WTC11 (cell line): ENCODE results near the gene PDE3B. TPM values are rescaled to one million over a fixed set of nuclear protein-coding genes. Genes with fewer than 3 reads are reported as not detected.
A peak's percentile ranks its signal among the peaks of the same experiment; 100 is the strongest.

ENCODE experiments used
- ATAC-seq: fragments of 200-7000 bp; cut with Tn5 transposase; 2 replicates; pipeline ENCODE4 v1.10.0; 2021; ENCODE audit warnings: mild to moderate bottlenecking, moderate library complexity
- CTCF ChIA-PET: fragments of 300-600 bp; sonication (Branson Sonifier 250); formaldehyde crosslinking; loops from one replicate; lab custom pipeline; 2021; ENCODE audit warnings: antibody characterized with exemption; lab: Charles Lee
- POLR2A ChIA-PET: fragments of 350-600 bp; sonication (Branson Sonifier 250); formaldehyde crosslinking; loops from one replicate; lab custom pipeline; 2021; ENCODE audit warnings: antibody characterized with exemption; lab: Charles Lee
- DNase-seq: peaks from one replicate; pipeline ENCODE4 v3.0.0; 2021; ENCODE audit warnings: low spot score
- H3K27ac Mint-ChIP-seq: 2 replicates; pipeline ENCODE4 v1.8.0; 2021; ENCODE audit warnings: mixed read lengths
- H3K27me3 Mint-ChIP-seq: 2 replicates; pipeline ENCODE4 v1.8.0; 2021; ENCODE audit warnings: low read depth, mild to moderate bottlenecking, moderate library complexity, mixed read lengths
- H3K36me3 Mint-ChIP-seq: 2 replicates; pipeline ENCODE4 v1.8.0; 2021; ENCODE audit warnings: mixed read lengths
- H3K4me1 Mint-ChIP-seq: 2 replicates; pipeline ENCODE4 v1.8.0; 2022; ENCODE audit warnings: mixed read lengths
- H3K4me3 Mint-ChIP-seq: 2 replicates; pipeline ENCODE4 v1.8.0; 2021; ENCODE audit warnings: mild to moderate bottlenecking, moderate library complexity, mixed read lengths
- H3K9me3 Mint-ChIP-seq: 2 replicates; pipeline ENCODE4 v1.8.0; 2021; ENCODE audit warnings: mixed read lengths
- AFF4 ChIP-seq: sonication (generic); formaldehyde crosslinking; IDR thresholded peaks from 2 replicates; pipeline ENCODE4 v1.8.1; 2023; ENCODE audit warnings: mild to moderate bottlenecking, missing genetic modification reagents, borderline replicate concordance
- ATF6 ChIP-seq: sonication (generic); formaldehyde crosslinking; IDR thresholded peaks from 2 replicates; pipeline ENCODE4 v1.8.1; 2023; ENCODE audit warnings: mild to moderate bottlenecking, missing genetic modification reagents
- CREM ChIP-seq: sonication (generic); formaldehyde crosslinking; IDR thresholded peaks from 2 replicates; pipeline ENCODE4 v1.8.1; 2022; ENCODE audit warnings: mild to moderate bottlenecking, missing genetic modification reagents, moderate library complexity
- ELF4 ChIP-seq: sonication (generic); formaldehyde crosslinking; IDR thresholded peaks from 2 replicates; pipeline ENCODE4 v1.8.1; 2022; ENCODE audit warnings: low read depth, mild to moderate bottlenecking, moderate library complexity, missing genetic modification reagents
- GRHL2 ChIP-seq: fragments of 250-450 bp; sonication (Bioruptor Pico); IDR thresholded peaks from 2 replicates; pipeline ENCODE4 v1.8.0; 2022; ENCODE audit warnings: mild to moderate bottlenecking, moderate library complexity; ENCODE audit not compliant: insufficient replicate concordance, severe bottlenecking
- HMGA2 ChIP-seq: fragments of 250-450 bp; sonication (Bioruptor Pico); IDR thresholded peaks from 2 replicates; pipeline ENCODE4 v1.4.0; 2021; ENCODE audit warnings: mild to moderate bottlenecking, moderate library complexity
- NR1H2 ChIP-seq: sonication (generic); formaldehyde crosslinking; IDR thresholded peaks from 2 replicates; pipeline ENCODE4 v1.9.0; 2021; ENCODE audit warnings: mild to moderate bottlenecking, moderate library complexity, missing genetic modification reagents
- NR2C2 ChIP-seq: sonication (generic); formaldehyde crosslinking; IDR thresholded peaks from 2 replicates; pipeline ENCODE4 v1.8.0; 2022; ENCODE audit warnings: mild to moderate bottlenecking, missing genetic modification reagents
- PRDM15 ChIP-seq: sonication (generic); formaldehyde crosslinking; IDR thresholded peaks from 2 replicates; pipeline ENCODE4 v1.8.0; 2022; ENCODE audit warnings: missing genetic modification reagents
- TEAD4 ChIP-seq: sonication (generic); formaldehyde crosslinking; IDR thresholded peaks from 2 replicates; pipeline ENCODE4 v1.8.0; 2022; ENCODE audit warnings: mild to moderate bottlenecking, missing genetic modification reagents
- USF1 ChIP-seq: sonication (generic); formaldehyde crosslinking; IDR thresholded peaks from 2 replicates; pipeline ENCODE4 v1.8.0; 2022; ENCODE audit warnings: mild to moderate bottlenecking, missing genetic modification reagents
- ZNF671 ChIP-seq: fragments of 250-450 bp; sonication (Bioruptor Pico); IDR thresholded peaks from 2 replicates; pipeline ENCODE4 v1.8.0; 2021; ENCODE audit warnings: mild to moderate bottlenecking
- total RNA-seq: library from RNA; stranded (reverse); gene quantifications from 3 replicates; pipeline ENCODE4 v1.2.3, GENCODE V29; 2021
- TF ChIP-seq, protein P1 (sequence below): sonication (generic); formaldehyde crosslinking; IDR thresholded peaks from 2 replicates; pipeline ENCODE4 v1.8.0; 2022; ENCODE audit warnings: mild to moderate bottlenecking, missing genetic modification reagents
- TF ChIP-seq, protein P2 (sequence below): fragments of 250-450 bp; sonication (Bioruptor Pico); IDR thresholded peaks from 2 replicates; pipeline ENCODE4 v1.8.0; 2021; ENCODE audit warnings: mild to moderate bottlenecking
- TF ChIP-seq, protein P3 (sequence below): sonication (generic); formaldehyde crosslinking; conservative IDR thresholded peaks from 2 replicates; pipeline ENCODE4 v1.8.1; 2023; ENCODE audit warnings: mild to moderate bottlenecking, low read depth, missing genetic modification reagents, moderate library complexity

The PDE3B gene
- total RNA-seq, 1 experiment from 2014 or later, result 9.6 TPM

DNA sequence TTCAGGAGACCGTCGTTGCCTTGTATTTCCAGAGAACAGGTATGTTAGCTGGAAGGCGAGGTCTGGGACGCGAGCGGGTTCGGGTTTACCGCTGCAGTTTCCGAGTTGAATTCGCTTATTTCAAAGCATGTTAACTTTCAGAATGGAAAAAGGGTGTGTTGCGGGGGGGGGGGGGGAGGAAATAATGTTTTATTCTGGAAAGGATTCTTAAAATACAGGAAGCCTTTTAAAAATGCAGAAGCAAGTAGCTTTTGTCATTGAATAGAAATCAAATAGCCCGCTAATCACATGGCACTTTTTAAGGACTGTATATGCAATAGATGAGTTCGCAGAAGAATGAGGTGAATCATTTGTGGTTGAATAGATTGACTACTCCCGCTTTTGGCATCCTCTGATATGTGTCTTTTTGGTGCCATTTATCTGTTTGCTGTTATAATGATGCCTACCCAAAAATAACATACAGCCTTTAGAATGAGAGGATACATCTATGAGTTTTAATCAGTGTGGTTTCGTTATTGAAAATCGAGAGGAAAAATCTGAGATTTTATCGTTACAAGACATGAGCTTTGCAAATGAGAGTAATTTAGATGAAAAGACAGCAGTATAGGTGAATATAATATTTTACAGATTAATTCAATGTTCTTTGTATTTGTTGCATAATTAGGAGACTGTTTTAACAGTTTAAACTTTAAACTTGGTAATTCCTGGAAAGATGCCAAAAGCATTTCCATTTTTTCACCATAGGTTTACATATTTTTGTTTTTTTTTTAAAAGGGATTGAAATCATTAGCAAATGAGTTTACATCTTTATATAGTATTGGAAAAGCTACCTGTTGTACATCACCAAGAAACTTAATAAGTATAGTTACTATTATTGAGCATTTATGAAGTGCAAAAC, 1.7 kb downstream of the PDE3B start:
- CTCF ChIA-PET, result interaction anchor here (0.7 to 2.4 kb wide), 8 partner anchors 10 to 429 kb away, joined by 3 to 26 read pairs (median 4); partner anchors contain the start of gene CYP2R1
- Mint-ChIP-seq H3K27me3 (peaks cover 34% of the 10 kb centered on the region), H3K27ac (no peak overlapping the region), H3K4me1 (peaks cover 31% of the 10 kb centered on the region), H3K4me3 (peak overlapping the region; percentile 90), H3K9me3 (peaks cover 1% of the 10 kb centered on the region; the same call in 1 of the 2 replicates), H3K36me3 (peaks cover 3% of the 10 kb centered on the region; the same call in 1 of the 2 replicates)
- no peak for TF ChIP-seq USF1 (CRISPR knock-in tag)
- no peak for TF ChIP-seq NR2C2 (CRISPR knock-in tag)
- TF ChIP-seq CREM (CRISPR knock-in tag), result no peak
- TF ChIP-seq NR1H2 (CRISPR knock-in tag), result no peak
- TF ChIP-seq, protein P1, sequence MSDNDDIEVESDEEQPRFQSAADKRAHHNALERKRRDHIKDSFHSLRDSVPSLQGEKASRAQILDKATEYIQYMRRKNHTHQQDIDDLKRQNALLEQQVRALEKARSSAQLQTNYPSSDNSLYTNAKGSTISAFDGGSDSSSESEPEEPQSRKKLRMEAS, result no peak
- no peak for TF ChIP-seq GRHL2 (CRISPR knock-in tag)
- TF ChIP-seq ELF4, result no peak
- TF ChIP-seq ATF6 (CRISPR knock-in tag), result no peak
- POLR2A ChIA-PET, result interaction anchor here (0.6 to 2.4 kb wide), 8 partner anchors 11 to 262 kb away, joined by 3 to 14 read pairs (median 5); partner anchors contain the start of genes CYP2R1 and PSMA1
- DNase-seq (no peak), ATAC-seq (no peak)

- ChIA-PET POLR2A (no interaction called here), CTCF (interaction anchor here (2.4 kb wide), 1 partner anchor 260 kb away, joined by 5 read pairs; no protein-coding TSS in a partner anchor)
- no peak overlapping the region for H3K27ac Mint-ChIP-seq
- H3K9me3 Mint-ChIP-seq, result peaks cover 5% of the 10 kb centered on the region; the same call in 1 of the 2 replicates
- H3K27me3 Mint-ChIP-seq, result peaks cover 34% of the 10 kb centered on the region
- ATAC-seq (no peak), DNase-seq (no peak)
- H3K4me1 Mint-ChIP-seq, result peaks cover 31% of the 10 kb centered on the region
- peak overlapping the region; percentile 90 for H3K4me3 Mint-ChIP-seq
- peaks cover 6% of the 10 kb centered on the region; the same call in 1 of the 2 replicates for H3K36me3 Mint-ChIP-seq
- TF ChIP-seq, protein P2, sequence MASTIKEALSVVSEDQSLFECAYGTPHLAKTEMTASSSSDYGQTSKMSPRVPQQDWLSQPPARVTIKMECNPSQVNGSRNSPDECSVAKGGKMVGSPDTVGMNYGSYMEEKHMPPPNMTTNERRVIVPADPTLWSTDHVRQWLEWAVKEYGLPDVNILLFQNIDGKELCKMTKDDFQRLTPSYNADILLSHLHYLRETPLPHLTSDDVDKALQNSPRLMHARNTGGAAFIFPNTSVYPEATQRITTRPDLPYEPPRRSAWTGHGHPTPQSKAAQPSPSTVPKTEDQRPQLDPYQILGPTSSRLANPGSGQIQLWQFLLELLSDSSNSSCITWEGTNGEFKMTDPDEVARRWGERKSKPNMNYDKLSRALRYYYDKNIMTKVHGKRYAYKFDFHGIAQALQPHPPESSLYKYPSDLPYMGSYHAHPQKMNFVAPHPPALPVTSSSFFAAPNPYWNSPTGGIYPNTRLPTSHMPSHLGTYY (CRISPR knock-in tag), result no peak
- TF ChIP-seq ZNF671 (CRISPR knock-in tag) (no peak), PRDM15 (CRISPR knock-in tag) (no peak), AFF4 (CRISPR knock-in tag) (no peak), TEAD4 (CRISPR knock-in tag) (no peak), HMGA2 (CRISPR knock-in tag) (no peak)
- TF ChIP-seq, protein P3, sequence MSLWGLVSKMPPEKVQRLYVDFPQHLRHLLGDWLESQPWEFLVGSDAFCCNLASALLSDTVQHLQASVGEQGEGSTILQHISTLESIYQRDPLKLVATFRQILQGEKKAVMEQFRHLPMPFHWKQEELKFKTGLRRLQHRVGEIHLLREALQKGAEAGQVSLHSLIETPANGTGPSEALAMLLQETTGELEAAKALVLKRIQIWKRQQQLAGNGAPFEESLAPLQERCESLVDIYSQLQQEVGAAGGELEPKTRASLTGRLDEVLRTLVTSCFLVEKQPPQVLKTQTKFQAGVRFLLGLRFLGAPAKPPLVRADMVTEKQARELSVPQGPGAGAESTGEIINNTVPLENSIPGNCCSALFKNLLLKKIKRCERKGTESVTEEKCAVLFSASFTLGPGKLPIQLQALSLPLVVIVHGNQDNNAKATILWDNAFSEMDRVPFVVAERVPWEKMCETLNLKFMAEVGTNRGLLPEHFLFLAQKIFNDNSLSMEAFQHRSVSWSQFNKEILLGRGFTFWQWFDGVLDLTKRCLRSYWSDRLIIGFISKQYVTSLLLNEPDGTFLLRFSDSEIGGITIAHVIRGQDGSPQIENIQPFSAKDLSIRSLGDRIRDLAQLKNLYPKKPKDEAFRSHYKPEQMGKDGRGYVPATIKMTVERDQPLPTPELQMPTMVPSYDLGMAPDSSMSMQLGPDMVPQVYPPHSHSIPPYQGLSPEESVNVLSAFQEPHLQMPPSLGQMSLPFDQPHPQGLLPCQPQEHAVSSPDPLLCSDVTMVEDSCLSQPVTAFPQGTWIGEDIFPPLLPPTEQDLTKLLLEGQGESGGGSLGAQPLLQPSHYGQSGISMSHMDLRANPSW (CRISPR knock-in tag), result no peak
These were observed 2.6 kb downstream of the PDE3B start for GRCh38 chr11:14645985-14646900.
